Activated CD4-positive, alpha-beta T cell treated with anti-CD3 and anti-CD28 coated beads, Interleukin-2, amount 10 ng/mL, durations not matched to agents 7 days and 5 days (primary cell): ENCODE data around the gene ADGRF5. TPM values are rescaled to one million over a fixed set of nuclear protein-coding genes. Genes with fewer than 3 reads are reported as not detected.

ENCODE experiments used
- CTCF ChIA-PET: fragments of 350-600 bp; sonication (Branson Sonifier 250); formaldehyde crosslinking; loops from one replicate; lab custom pipeline; 2021; ENCODE audit warnings: antibody characterized with exemption; lab: Charles Lee
- POLR2A ChIA-PET: fragments of 350-600 bp; sonication (Branson Sonifier 250); formaldehyde crosslinking; loops from one replicate; lab custom pipeline; 2021; ENCODE audit warnings: antibody characterized with exemption; lab: Charles Lee
- DNase-seq: peaks from one replicate; pipeline ENCODE4 v3.0.0-alpha.2; 2020
- H3K27ac Mint-ChIP-seq: one replicate; pipeline ENCODE4 v1.8.0; 2021; ENCODE audit warnings: mild to moderate bottlenecking, moderate library complexity, mixed read lengths
- H3K27me3 Mint-ChIP-seq: one replicate; pipeline ENCODE4 v1.8.0; 2021; ENCODE audit warnings: mixed read lengths
- H3K36me3 Mint-ChIP-seq: one replicate; pipeline ENCODE4 v1.8.0; 2021; ENCODE audit warnings: low read depth, mixed read lengths
- H3K4me1 Mint-ChIP-seq: one replicate; pipeline ENCODE4 v1.8.0; 2021; ENCODE audit warnings: mixed read lengths
- H3K4me3 Mint-ChIP-seq: one replicate; pipeline ENCODE4 v1.8.0; 2021; ENCODE audit warnings: mild to moderate bottlenecking, moderate library complexity, mixed read lengths
- H3K9me3 Mint-ChIP-seq: one replicate; pipeline ENCODE4 v1.8.0; 2021; ENCODE audit warnings: mixed read lengths
- total RNA-seq, 2 experiments: library from RNA; stranded (reverse); gene quantifications; one replicate each; pipeline ENCODE4 v1.2.3, GENCODE V29; 2021

The ADGRF5 gene, protein sequence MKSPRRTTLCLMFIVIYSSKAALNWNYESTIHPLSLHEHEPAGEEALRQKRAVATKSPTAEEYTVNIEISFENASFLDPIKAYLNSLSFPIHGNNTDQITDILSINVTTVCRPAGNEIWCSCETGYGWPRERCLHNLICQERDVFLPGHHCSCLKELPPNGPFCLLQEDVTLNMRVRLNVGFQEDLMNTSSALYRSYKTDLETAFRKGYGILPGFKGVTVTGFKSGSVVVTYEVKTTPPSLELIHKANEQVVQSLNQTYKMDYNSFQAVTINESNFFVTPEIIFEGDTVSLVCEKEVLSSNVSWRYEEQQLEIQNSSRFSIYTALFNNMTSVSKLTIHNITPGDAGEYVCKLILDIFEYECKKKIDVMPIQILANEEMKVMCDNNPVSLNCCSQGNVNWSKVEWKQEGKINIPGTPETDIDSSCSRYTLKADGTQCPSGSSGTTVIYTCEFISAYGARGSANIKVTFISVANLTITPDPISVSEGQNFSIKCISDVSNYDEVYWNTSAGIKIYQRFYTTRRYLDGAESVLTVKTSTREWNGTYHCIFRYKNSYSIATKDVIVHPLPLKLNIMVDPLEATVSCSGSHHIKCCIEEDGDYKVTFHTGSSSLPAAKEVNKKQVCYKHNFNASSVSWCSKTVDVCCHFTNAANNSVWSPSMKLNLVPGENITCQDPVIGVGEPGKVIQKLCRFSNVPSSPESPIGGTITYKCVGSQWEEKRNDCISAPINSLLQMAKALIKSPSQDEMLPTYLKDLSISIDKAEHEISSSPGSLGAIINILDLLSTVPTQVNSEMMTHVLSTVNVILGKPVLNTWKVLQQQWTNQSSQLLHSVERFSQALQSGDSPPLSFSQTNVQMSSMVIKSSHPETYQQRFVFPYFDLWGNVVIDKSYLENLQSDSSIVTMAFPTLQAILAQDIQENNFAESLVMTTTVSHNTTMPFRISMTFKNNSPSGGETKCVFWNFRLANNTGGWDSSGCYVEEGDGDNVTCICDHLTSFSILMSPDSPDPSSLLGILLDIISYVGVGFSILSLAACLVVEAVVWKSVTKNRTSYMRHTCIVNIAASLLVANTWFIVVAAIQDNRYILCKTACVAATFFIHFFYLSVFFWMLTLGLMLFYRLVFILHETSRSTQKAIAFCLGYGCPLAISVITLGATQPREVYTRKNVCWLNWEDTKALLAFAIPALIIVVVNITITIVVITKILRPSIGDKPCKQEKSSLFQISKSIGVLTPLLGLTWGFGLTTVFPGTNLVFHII (N-terminal part only)
- total RNA-seq, result not detected

DNA sequence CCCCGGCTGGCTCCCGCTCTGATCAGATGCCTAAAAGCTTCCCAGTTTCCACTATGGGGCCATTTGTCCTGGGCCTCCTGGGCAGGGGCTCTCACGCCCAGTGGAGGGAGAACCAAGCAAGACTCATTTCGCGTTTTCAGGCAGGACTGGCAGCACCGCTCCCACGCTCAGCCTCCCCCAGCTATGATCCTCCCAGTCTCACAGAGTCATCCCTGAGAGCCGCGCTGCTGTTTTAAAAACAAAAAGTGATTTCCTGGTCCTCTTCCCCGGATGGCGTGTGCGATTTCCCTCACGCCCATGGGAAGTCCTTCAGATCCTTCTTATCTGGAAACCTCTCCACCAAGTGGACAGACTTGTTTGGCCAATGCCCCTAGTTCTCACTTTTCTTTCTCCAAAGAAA lies at the start of gene ADGRF5:
ADGRF5 (minus strand) TSS at position 208 of the 400 bp plus-strand sequence. CDS start 15,176 bp downstream, outside the sequence.
- ChIA-PET POLR2A (no interaction called here), CTCF (interaction anchor here (0.5 kb wide), 1 partner anchor 742 kb away, joined by 6 read pairs; no protein-coding TSS in a partner anchor)
- no peaks in the 10 kb centered on the region for H3K4me1 Mint-ChIP-seq
- H3K9me3 Mint-ChIP-seq, result no peaks in the 10 kb centered on the region
- H3K4me3 Mint-ChIP-seq, result no peak within 1 kb of the TSS
- H3K27ac Mint-ChIP-seq, result no peak within 1 kb of the TSS
- no peaks in the 10 kb centered on the region for H3K36me3 Mint-ChIP-seq
- no peak for DNase-seq
- no peaks in the 10 kb centered on the region for H3K27me3 Mint-ChIP-seq

DNA sequence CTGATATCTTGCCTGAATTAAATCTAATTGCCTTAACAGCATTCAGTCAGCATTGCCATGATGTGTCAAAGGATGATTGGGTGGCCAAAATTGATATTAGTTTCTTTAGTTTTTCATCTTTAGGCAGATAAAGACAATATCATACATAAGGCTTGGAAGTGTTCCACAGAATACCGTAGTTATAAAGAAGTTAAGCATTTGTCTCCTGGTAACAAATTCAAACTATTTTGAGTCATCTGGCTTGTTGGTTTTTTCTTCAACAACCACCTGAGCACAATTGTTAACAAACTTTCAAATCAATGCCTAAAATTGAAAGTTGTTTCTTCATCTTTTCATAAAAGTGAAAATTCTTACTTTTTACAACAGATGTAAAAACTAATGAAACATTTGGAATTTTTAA lies 47.5 kb upstream of the ADGRF5 start:
- Mint-ChIP-seq H3K9me3 (no peaks in the 10 kb centered on the region), H3K36me3 (no peaks in the 10 kb centered on the region), H3K27me3 (peaks cover 5% of the 10 kb centered on the region), H3K27ac (no peak overlapping the region), H3K4me1 (no peaks in the 10 kb centered on the region), H3K4me3 (no peak overlapping the region)
- ChIA-PET CTCF (interaction anchor here (0.7 kb wide), 1 partner anchor 93 kb away, joined by 3 read pairs; no protein-coding TSS in a partner anchor), POLR2A (no interaction called here)
- DNase-seq, result no peak

DNA sequence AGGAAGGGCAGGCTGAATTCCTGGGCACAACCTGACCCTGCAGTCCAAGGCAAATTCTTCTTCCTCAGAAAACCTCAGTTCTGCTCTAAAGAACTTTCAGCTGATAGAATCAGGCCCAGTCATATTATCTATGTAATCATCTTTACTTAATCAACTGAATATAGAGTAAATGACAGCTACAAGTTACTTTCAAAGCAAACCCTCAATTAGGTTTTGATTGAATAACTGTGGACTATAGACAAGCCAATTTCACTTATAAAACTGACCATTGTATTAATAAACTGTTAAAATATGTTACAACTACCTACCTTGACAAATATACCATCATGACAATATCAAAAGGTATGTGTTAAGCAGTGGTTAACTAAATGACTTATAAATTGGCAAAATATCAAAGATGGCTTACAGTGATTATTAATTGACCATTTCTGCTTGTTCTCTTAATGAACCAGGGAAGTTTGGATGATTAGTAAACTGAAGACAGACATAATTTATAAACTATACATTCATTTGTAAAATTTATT lies 46.1 kb upstream of the ADGRF5 start:
- Mint-ChIP-seq H3K27me3 (peaks cover 5% of the 10 kb centered on the region), H3K36me3 (no peaks in the 10 kb centered on the region), H3K9me3 (no peaks in the 10 kb centered on the region), H3K4me1 (no peaks in the 10 kb centered on the region), H3K27ac (no peak overlapping the region), H3K4me3 (no peak overlapping the region)
- POLR2A ChIA-PET, result no interaction called here
- DNase-seq, result no peak
- CTCF ChIA-PET, result no interaction called here

DNA sequence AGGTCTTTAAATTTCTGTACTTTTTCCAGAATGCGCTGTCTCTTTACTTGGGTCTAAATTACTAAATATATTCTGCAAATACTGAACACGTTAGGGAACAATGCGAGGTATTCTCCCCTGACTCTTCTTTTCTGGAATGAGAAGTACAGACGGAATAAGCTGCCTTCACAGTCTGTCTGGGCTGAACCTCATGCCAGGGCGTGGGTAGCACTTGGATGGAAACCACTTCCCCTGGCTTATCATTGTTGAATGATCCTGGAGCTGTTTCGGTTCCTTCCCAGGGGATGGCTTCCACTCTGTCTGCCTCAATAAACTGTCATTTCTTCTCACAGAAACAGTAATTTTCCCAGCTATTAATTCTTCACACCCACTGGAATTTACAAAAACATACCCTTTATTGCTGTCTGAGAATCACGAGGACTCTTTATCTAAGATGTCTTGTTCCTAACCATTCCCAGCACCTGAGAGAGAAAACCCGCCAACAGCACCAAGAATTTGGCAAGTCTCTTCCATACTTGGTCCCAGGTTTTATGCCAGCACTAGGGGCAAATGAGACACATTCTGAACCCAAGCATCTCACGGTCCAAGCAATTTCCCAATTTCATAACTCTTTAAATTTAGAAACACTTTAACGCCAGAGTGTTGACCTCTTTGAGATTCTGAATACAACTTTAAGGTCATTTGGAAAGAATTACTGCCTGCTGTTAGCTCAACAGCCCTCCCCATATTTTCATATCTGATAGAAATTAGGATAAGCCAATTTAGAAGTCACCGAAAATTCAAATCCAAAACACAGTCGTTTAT lies 43.2 kb upstream of the ADGRF5 start:
- no peak for DNase-seq
- H3K4me1 Mint-ChIP-seq, result no peaks in the 10 kb centered on the region
- CTCF ChIA-PET, result no interaction called here
- no peak overlapping the region for H3K4me3 Mint-ChIP-seq
- peaks cover 3% of the 10 kb centered on the region for H3K27me3 Mint-ChIP-seq
- H3K36me3 Mint-ChIP-seq, result no peaks in the 10 kb centered on the region
- H3K27ac Mint-ChIP-seq, result no peak overlapping the region
- H3K9me3 Mint-ChIP-seq, result no peaks in the 10 kb centered on the region
- POLR2A ChIA-PET, result no interaction called here

DNA sequence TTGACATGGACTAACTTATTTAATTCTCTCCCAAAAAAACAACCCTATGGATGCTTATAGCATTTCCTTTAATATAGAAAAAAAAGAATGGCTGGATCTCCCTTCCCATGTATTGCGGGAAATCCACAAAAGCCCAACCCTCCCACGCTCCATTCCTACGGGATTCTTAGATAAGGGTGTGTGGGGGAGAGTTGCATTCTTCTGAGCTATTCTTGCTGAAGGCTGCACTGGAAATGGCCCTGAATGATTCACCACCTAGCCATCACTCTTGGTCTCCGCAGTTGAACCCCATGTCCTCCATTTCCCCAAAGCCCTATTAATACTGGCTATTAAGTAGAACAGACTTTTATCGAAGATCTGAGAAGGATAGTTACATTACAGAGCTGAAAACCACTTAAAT lies 41.9 kb upstream of the ADGRF5 start:
- POLR2A ChIA-PET, result no interaction called here
- no peak for DNase-seq
- Mint-ChIP-seq H3K4me3 (no peak overlapping the region), H3K9me3 (no peaks in the 10 kb centered on the region), H3K36me3 (no peaks in the 10 kb centered on the region), H3K27me3 (no peaks in the 10 kb centered on the region), H3K27ac (no peak overlapping the region), H3K4me1 (no peaks in the 10 kb centered on the region)
- CTCF ChIA-PET, result no interaction called here

DNA sequence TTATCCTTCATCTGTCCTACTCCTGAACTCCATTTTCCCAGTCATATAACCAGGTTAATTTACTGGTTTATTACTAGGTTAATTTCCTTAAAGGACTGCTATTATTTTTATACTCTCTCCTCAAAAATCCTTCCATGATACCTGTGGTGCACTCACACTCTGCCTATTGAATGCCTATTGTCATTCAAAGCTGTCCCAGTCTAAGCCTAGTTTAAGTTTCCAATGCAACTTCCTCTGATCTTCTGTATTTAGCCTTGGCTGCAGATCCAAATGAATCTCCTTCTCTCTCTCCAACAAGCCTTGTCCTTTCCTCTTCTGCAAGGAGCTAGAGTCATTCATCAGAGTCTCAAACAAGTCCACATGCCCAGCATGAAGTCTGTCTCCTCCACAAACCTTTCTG lies 41.3 kb upstream of the ADGRF5 start:
- H3K4me1 Mint-ChIP-seq, result no peaks in the 10 kb centered on the region
- POLR2A ChIA-PET, result no interaction called here
- no peaks in the 10 kb centered on the region for H3K36me3 Mint-ChIP-seq
- H3K9me3 Mint-ChIP-seq, result no peaks in the 10 kb centered on the region
- no peak overlapping the region for H3K4me3 Mint-ChIP-seq
- no peak overlapping the region for H3K27ac Mint-ChIP-seq
- no peaks in the 10 kb centered on the region for H3K27me3 Mint-ChIP-seq
- CTCF ChIA-PET, result no interaction called here
- DNase-seq, result no peak

DNA sequence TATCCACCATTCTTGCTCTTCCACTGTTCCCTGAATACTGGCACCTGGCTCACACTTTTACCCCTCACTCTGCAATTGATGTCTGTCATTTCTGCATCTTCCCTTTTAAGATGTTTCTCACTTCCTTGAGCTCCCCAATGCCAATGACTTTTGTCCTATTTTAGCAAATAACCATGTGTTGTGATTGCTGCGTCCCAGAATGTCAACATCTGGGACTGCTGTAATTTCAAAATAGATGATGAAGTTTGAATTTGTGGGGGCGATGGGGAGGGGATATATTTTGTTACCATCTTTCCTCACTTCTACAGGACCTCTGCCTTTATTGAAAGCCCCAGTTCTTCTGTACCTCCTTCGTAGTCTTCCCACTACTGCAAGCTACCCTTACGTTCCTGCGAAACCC lies 40.0 kb upstream of the ADGRF5 start:
- no peaks in the 10 kb centered on the region for H3K4me1 Mint-ChIP-seq
- CTCF ChIA-PET, result no interaction called here
- H3K9me3 Mint-ChIP-seq, result no peaks in the 10 kb centered on the region
- H3K4me3 Mint-ChIP-seq, result no peak overlapping the region
- no peaks in the 10 kb centered on the region for H3K27me3 Mint-ChIP-seq
- H3K27ac Mint-ChIP-seq, result no peak overlapping the region
- POLR2A ChIA-PET, result no interaction called here
- no peaks in the 10 kb centered on the region for H3K36me3 Mint-ChIP-seq
- no peak for DNase-seq

DNA sequence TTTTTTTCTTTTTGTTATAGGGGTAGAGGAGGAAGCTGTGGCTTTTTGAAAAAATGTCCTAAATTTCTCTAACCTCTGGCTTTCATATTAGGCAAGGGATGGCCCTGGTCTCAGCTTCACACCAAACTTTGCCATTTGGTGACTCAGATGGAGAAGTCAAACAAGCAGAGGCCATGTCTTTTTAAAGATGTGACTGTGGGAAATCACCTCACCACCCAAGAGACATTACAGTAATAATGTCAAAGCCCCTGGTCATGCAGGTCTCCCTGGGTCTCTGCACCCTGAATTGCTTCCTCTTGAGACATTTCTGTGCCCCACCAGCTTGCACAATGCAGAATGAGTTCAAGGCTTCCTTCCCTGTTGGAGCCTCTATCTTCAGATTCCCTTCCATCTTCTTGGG lies 39.5 kb upstream of the ADGRF5 start:
- Mint-ChIP-seq H3K4me1 (no peaks in the 10 kb centered on the region), H3K27me3 (no peaks in the 10 kb centered on the region)

DNA sequence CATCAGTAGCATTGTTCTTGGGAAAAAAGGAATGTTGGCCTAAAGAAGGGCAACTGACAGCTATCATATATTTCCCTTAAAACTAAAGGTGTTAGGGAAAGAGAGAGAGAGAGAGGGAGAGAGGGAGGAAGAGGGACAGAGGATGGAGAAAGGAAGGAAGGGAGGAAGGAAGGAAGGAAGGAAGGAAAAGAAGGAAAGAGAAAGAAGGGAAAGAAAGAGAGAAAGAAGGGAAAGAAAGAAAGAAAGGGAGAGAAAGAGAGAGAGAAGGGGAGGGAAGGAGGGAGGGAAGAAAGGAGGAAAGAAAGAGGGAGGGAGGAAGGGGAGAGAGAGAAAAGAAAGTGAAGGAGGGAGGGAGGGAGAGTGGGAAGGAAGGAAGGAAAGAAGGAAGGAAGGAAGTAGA lies 37.7 kb upstream of the ADGRF5 start:
- no peak overlapping the region for H3K4me3 Mint-ChIP-seq
- no peaks in the 10 kb centered on the region for H3K9me3 Mint-ChIP-seq
- H3K27ac Mint-ChIP-seq, result no peak overlapping the region
- no peak for DNase-seq
- ChIA-PET POLR2A (no interaction called here), CTCF (interaction anchor here (1.0 kb wide), 1 partner anchor 11 kb away, joined by 3 read pairs; no protein-coding TSS in a partner anchor)
- H3K36me3 Mint-ChIP-seq, result no peaks in the 10 kb centered on the region
- no peaks in the 10 kb centered on the region for H3K4me1 Mint-ChIP-seq
- peaks cover under 1% of the 10 kb centered on the region for H3K27me3 Mint-ChIP-seq

More for the DNA sequence above, 39.5 kb upstream of the ADGRF5 start:
- H3K27ac Mint-ChIP-seq, result no peak overlapping the region
- H3K9me3 Mint-ChIP-seq, result no peaks in the 10 kb centered on the region
- ChIA-PET POLR2A (no interaction called here), CTCF (no interaction called here)
- no peak overlapping the region for H3K4me3 Mint-ChIP-seq
- DNase-seq, result no peak
- H3K36me3 Mint-ChIP-seq, result no peaks in the 10 kb centered on the region

DNA sequence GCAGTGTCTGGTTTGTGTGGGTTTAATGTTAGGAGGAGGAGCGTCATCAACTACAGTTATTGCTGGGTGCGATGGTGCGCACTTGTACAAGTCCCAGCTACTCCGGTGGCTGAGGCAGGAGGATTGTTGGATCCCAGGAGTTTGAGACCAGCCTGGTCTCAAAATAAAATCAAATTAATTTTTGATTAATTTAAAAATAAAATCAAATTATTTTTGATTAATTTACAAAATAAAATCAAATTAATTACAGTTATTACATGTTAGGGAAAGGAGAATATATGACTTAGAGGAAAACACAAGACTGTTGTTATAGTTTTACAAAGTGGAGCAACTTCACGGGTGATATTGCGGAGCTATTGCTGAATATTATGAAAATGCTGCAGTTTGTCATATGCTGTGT lies 34.7 kb upstream of the ADGRF5 start:
- Mint-ChIP-seq H3K27me3 (peaks cover 1% of the 10 kb centered on the region), H3K27ac (no peak overlapping the region), H3K9me3 (no peaks in the 10 kb centered on the region), H3K36me3 (no peaks in the 10 kb centered on the region), H3K4me1 (no peaks in the 10 kb centered on the region), H3K4me3 (no peak overlapping the region)
- DNase-seq, result no peak
- CTCF ChIA-PET, result no interaction called here
- POLR2A ChIA-PET, result no interaction called here

DNA sequence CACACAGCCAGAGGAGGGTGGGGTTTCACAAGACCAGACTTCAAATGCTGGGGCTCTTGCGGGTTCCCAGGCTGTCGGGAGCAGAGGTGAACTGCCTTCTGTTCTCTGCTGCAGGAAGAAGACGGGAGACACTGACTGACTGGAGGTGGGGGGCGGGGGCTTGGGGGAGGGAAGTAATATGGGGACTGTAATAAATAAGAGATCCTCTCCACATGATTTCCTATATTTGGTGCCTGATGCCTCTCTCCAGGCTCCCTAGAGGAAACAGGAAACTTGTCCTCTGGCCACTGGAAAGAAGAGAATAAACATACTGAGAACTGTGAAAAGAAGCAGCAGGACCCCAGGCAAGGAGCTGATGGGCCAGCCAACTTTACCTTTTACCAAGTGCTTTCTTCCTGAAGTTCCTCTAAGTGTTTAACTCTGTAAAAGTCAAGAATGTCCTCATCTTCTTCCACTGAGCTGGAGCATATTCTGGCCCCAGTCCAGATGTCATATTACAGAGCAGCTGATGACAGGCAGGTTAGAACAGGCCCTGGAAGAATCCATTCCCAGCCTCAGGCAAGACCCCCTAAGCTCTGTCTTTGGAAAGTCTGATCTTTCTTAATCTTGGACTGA lies 33.2 kb upstream of the ADGRF5 start:
- no peak overlapping the region for H3K27ac Mint-ChIP-seq
- H3K36me3 Mint-ChIP-seq, result no peaks in the 10 kb centered on the region
- H3K9me3 Mint-ChIP-seq, result no peaks in the 10 kb centered on the region
- DNase-seq, result no peak
- no peak overlapping the region for H3K4me3 Mint-ChIP-seq
- POLR2A ChIA-PET, result no interaction called here
- no peaks in the 10 kb centered on the region for H3K4me1 Mint-ChIP-seq
- H3K27me3 Mint-ChIP-seq, result peaks cover 1% of the 10 kb centered on the region
- CTCF ChIA-PET, result no interaction called here
